Activated CD8-positive, alpha-beta memory T cell treated with anti-CD3 and anti-CD28 coated beads for 48 hours (primary cell): Measurements from ENCODE around the gene KIF6.
"Not testable (repeated sequence)": the region's sequence is repeated elsewhere in the genome, so short reads cannot be mapped to it uniquely, and the experiment has no call there.

Experiments
- DNase-seq, 3 experiments: peaks; one replicate each; pipeline ENCODE4 v3.0.0-alpha.2; 2020; ENCODE audit warnings: low read depth in 2 of 3, low spot score in 2 of 3

Gene KIF6

GRCh38 chr6:39723350-39723749 is 1.9 kb downstream of the KIF6 start:
- not testable (repeated sequence) for DNase-seq

GRCh38 chr6:39714802-39715201 is 10.4 kb downstream of the KIF6 start:
- no peak for DNase-seq

DNA sequence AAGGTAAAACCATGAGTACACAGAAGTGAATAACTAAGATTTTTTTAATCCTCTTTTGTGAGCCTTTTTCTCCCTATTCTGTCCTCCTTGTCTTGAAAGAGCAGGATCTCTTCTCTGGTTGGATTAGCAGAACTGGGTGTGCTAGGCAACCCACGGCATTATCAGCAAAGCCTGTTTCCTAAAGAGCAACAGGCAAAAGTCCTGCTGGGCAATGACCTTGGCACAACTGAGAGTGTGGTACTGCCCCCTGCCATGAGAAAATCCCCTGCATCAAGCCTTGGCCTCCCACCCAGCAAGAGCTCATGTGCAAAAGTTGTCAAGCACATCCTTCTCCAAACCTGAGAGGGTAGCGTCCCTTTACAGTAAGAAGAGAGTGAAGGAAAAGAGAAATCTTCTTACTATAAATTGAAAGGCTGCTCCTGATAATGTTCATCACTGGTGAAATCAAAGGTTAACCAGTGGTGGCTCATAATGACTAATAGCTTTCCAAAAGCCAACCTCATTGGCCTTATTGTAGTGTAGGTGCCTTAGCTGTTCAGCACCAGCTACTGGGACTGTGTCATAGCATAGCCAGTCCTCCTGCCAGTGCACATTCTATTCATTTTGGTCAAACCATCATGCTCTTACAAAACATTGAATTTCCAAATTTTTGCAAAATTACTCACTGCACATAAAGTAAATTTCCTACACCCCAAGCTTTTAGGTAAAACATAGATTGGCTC is 17.1 kb downstream of the KIF6 start:
- DNase-seq = no peak

- DNase-seq = no peak
These were observed 18.3 kb downstream of the KIF6 start for GRCh38 chr6:39706819-39707335.

DNA sequence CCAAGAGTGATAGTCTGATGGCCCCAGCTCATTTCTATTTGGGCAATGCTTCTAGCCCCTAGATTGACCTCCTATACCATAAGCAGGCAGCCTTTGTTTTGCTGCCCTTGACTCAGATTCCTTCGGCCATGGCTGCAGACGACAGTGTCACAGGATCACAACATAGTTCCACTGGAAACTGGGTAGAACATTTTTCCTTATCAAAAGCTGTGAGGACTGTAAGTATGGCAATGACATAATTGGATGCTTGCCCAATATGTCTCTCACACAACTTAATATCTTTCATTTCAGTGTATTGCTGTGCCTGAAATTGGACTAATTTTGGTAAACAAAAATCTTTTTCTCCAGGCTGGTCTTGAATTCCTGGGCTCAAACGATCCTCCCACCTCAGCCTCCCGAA is 22.9 kb downstream of the KIF6 start:
- DNase-seq = no peak

GRCh38 chr6:39700362-39700761 is 24.8 kb downstream of the KIF6 start:
- DNase-seq = no peak

DNA sequence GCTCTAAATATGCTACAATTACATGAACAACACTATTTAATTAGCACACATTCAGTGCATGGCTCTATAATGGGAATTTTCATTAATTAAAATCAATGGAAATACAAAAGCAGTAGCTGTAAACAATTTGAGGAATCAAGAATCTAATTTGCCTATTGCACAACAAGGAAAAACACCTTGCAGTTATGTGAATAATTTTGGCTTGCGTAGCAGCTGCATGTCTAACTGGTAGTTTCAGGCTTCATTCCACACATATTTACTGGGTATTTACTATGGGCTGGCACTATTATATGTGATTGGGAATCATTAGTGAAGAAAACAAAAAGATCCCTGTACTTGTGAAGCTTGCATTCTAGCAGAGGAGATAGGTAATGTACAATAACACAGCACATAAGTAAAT is 26.4 kb downstream of the KIF6 start:
- DNase-seq = no peak

- DNase-seq = no peak
These were observed 28.0 kb downstream of the KIF6 start for GRCh38 chr6:39696986-39697788.

DNA sequence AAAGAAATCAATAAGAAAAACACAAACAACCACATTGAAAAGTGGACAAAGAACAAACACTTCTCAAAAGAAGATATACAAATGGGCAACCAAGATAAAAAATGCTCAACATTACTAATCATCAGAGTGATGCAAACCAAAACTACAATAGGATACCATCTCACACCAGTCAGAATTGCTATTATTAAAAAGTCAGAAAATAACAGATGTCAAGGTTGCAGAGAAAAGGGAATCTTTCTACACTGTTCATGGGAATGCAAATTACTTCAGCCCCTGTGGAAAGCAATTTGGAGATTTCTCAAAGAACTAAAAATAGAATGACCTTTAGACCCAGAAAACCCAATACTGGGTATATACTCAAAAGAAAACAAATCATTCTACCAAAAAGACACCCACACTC is 29.8 kb downstream of the KIF6 start:
- DNase-seq = no peak

DNA sequence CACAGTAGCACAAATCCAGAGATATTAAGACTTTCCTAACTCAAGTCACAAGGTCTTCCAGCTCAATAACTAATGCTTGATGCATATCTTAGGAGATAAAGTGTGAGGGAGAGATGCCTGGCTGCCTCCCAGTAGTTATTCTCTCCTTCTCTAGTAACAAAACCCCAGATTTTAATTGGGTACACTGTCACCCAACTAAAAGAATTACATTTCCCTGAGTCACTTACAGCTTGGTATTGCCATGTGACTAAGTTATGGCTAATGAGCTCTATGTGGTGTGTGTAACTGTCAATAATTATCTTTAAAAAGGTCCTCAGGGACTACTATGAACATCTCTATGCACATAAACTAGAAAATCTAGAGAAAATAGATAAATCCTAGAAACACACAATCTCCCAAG is 32.0 kb downstream of the KIF6 start:
- DNase-seq = no peak

DNA sequence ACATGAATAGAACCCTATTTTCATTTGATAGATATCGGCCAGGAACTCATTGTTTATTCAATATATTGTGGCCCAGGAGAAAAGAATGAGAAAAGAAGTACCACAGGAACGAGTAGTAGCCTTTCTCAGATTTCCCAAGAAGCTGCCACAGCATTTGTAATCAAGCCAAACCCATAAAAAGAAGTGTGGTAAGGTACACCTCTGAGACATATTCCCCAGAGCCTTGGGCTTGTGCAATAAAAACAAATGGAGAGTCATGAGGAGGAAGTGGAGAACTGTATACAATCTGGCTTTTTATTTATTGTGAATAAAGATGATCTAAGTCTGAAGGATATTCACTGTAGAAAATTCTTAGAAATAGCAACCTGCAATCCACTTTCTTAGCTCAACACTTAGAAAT is 36.7 kb downstream of the KIF6 start:
- DNase-seq = no peak

- no peak for DNase-seq
These were observed 38.2 kb downstream of the KIF6 start for GRCh38 chr6:39686976-39687375.

DNA sequence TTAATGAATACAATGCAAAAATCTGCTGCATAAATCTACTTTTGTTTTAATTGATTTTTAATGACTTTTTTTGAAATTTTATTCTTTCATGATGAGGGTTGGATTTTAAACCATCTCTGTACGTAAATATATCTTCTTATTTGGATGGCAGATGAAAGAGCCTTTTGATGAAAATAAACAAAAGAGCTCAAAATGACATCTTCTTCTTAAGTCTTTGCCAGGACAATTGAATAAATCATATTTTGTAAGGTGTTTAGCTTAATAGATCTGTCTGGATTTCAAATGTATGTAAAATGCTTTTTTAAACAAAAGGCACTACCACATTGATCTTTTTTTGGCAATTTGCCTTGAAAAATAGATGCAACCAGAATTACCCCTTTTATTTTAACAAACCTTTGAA is 39.3 kb downstream of the KIF6 start:
- DNase-seq = no peak

GRCh38 chr6:39685489-39685826 is 39.8 kb downstream of the KIF6 start:
- DNase-seq = no peak

- DNase-seq = no peak
These were observed 40.3 kb downstream of the KIF6 start for GRCh38 chr6:39684790-39685488.

DNA sequence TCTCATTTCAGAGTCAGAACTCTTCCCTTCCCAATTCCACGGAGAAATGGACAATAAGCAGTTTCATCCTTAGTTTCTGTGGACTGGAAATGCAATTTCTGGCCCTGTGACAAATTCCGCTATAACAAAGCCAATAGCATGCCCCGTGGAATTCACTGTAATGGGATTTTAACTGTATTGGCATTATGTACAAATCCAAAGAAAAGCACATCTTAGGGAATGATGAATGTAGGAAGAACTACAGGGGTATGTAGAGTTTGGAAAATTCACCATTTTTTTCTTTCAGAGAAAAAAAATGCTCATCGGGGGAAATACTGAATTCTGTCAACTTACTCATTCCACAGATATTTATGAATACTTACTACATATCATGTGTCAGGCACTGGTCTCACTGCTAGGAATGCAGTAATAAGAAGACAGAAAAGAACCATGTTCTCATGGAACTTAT is 43.5 kb downstream of the KIF6 start:
- no peak for DNase-seq

GRCh38 chr6:39678914-39679313 is 46.3 kb downstream of the KIF6 start:
- no peak for DNase-seq

- not testable (repeated sequence) for DNase-seq
These were observed 47.9 kb downstream of the KIF6 start for GRCh38 chr6:39677318-39677717.

DNA sequence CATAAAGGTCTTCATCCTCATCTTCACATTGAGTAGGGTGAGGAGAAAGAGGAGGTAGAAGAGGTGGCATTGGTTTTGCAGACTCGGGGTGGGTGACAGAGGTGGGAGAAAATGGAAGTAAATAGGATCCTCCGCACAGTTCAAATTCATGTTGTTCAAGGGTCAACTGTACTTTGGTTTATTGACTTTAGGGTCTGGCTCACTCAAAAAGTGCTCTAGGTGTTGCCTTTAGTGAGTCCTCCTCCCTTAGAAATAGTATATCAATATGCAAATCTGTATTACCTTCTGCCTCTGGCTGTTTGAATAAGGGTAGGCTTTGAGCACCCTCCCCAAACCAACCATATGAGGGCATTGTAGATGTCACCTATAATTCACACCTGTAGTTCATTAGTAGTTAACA is 54.7 kb downstream of the KIF6 start:
- no peak for DNase-seq

GRCh38 chr6:39669973-39670342 is 55.2 kb downstream of the KIF6 start:
- DNase-seq = no peak

GRCh38 chr6:39669207-39669972 is 55.8 kb downstream of the KIF6 start:
- DNase-seq = no peak
